CD4-positive, CD25-positive, alpha-beta regulatory T cell (primary cell): ENCODE results near the gene ERC1. TPM values are rescaled to one million over a fixed set of nuclear protein-coding genes. Genes with fewer than 3 reads are reported as not detected.

Experiments used
- ATAC-seq, 2 donors: fragments of 150-1000 bp; cut with Tn5 transposase; one replicate each; pipeline ENCODE4 v1.10.0; 2021; ENCODE audit warnings: low read depth in 2 of 2, moderate number of reproducible peaks in 2 of 2, moderate library complexity in 1 of 2
- DNase-seq, 3 donors: peaks; one replicate each; pipeline versions ENCODE4 v3.0.0 to v3.0.0-alpha.2; 2012 to 2022; ENCODE audit warnings: mixed read lengths in 1 of 3
- H3K27ac ChIP-seq: one replicate; pipeline ENCODE4 v1.7.0; 2013; ENCODE audit warnings: mild to moderate bottlenecking, low read length; ENCODE audit not compliant: insufficient read depth, poor library complexity, severe bottlenecking
- H3K27me3 ChIP-seq: one replicate; pipeline ENCODE4 v1.7.0; 2013; ENCODE audit warnings: low read length; ENCODE audit not compliant: control insufficient read depth, insufficient read depth
- H3K36me3 ChIP-seq: one replicate; pipeline ENCODE4 v1.7.0; 2013; ENCODE audit warnings: mild to moderate bottlenecking, low read length, moderate library complexity; ENCODE audit not compliant: control insufficient read depth, insufficient read depth
- H3K4me1 ChIP-seq: 2 replicates; pipeline ENCODE4 v1.7.0; 2013; ENCODE audit warnings: mild to moderate bottlenecking, low read length; ENCODE audit not compliant: insufficient read depth, control insufficient read depth, poor library complexity, severe bottlenecking
- H3K4me3 ChIP-seq: one replicate; pipeline ENCODE4 v1.7.0; 2013; ENCODE audit warnings: low read depth, mild to moderate bottlenecking, low read length, moderate library complexity
- H3K9me3 ChIP-seq, 2 experiments: 1 replicate in 1 of 2; 2 replicates in 1 of 2; pipeline ENCODE4 v1.7.0; 2013; ENCODE audit warnings: low read length in 2 of 2, mild to moderate bottlenecking in 1 of 2, moderate library complexity in 1 of 2; ENCODE audit not compliant: control insufficient read depth in 2 of 2
- H3K27ac Mint-ChIP-seq, 3 donors: one replicate each; pipeline ENCODE4 v1.8.0; 2020 to 2022; ENCODE audit warnings: mild to moderate bottlenecking in 3 of 3, mixed read lengths in 3 of 3, moderate library complexity in 2 of 3
- H3K27me3 Mint-ChIP-seq: one replicate; pipeline ENCODE4 v1.8.0; 2022; ENCODE audit warnings: mild to moderate bottlenecking, mixed read lengths
- H3K36me3 Mint-ChIP-seq: one replicate; pipeline ENCODE4 v1.8.0; 2020; ENCODE audit warnings: mixed read lengths
- H3K4me1 Mint-ChIP-seq, 4 donors: one replicate each; pipeline ENCODE4 v1.8.0; 2020 to 2022; ENCODE audit warnings: mixed read lengths in 4 of 4, mild to moderate bottlenecking in 1 of 4
- H3K4me3 Mint-ChIP-seq, 4 donors: one replicate each; pipeline ENCODE4 v1.8.0; 2020 to 2022; ENCODE audit warnings: mild to moderate bottlenecking in 4 of 4, mixed read lengths in 4 of 4, moderate library complexity in 3 of 4
- H3K9me3 Mint-ChIP-seq, 7 donors: one replicate each; pipeline ENCODE4 v1.8.0; 2020 to 2022; ENCODE audit warnings: mixed read lengths in 7 of 7, mild to moderate bottlenecking in 3 of 7, moderate library complexity in 2 of 7
- polyA plus RNA-seq, 4 donors: library from polyadenylated mRNA; unstranded; fragments of 300-500 nt; fragmentation: Illumina TruSeq; gene quantifications; one replicate each; pipeline ENCODE4 v1.2.3, GENCODE V29; 2021
- total RNA-seq: library from RNA; stranded (reverse); gene quantifications from one replicate; pipeline ENCODE4 v1.2.3, GENCODE V29; 2022

The ERC1 gene
- total and polyA plus RNA-seq, 5 donors from 2014 or later = 5.7 to 46.5 (median 7.6) TPM

DNA sequence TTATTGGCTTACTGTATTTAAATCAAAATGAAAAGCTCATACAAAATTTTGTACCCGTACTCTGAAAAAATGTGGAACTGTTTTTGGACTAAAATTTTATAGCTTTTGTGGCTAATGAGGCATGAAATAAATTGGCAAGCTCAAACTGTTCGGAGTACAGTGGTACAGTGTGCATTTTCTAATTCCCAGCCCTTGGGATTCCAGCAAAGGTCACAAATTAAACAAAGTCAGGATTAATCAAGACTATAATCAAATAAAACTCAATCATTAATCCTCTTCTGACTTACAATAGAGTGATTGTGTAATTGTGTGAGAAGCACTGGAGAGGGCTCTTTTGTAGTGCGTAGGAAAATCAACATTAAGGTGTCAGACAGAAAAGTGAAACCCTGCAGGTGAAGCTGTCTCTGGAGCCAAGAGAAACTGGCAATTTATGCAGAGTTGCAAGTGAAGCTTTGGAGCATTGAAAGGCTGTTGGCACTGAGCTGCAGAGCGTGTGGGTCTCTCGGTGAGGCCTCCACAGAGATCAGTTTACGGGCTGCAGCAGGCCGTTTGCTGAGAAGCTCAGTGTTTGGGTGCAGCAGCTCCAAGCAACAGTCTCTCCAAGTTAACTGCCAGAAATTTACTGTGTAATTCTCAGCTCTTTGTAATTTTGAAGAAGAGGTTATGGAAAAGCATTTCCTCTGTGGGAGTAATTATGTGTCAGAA, 327.5 kb downstream of the ERC1 start:
- no peak for DNase-seq
- peaks cover 14% of the 10 kb centered on the region for H3K36me3 Mint-ChIP-seq
- Histone ChIP-seq H3K27me3 (no peaks in the 10 kb centered on the region), H3K27ac (no peak overlapping the region), H3K9me3 (no peaks in the 10 kb centered on the region), H3K4me3 (no peak overlapping the region), H3K4me1 (no peaks in the 10 kb centered on the region), H3K36me3 (peaks cover 3% of the 10 kb centered on the region)
- peaks cover 0 to 2% (median 0%) of the 10 kb centered on the region in 7 donors for H3K9me3 Mint-ChIP-seq
- ATAC-seq = no peak
- no peaks in the 10 kb centered on the region for H3K27me3 Mint-ChIP-seq
- H3K27ac Mint-ChIP-seq = no peak overlapping the region
- H3K4me3 Mint-ChIP-seq = no peak overlapping the region
- H3K4me1 Mint-ChIP-seq = peaks cover 2 to 14% (median 8%) of the 10 kb centered on the region in 4 donors

DNA sequence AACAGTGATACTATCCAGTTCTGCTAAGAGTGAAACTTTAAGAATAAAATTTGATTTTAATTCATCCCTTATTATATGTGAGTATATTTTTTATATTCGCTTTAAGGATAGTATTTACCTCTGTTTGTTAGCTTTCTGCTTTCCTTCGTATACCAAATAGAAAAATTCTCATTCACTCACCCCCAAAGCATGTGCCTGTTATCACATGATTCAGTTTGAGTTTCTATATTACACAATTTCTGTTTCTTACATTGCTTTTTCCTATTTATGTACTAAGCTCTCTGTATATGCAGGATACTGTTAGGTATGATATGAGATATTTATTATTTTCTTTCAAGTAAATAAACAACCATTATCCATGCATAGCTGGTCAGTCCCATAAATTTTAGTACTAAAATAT, 328.2 kb downstream of the ERC1 start:
- no peaks in the 10 kb centered on the region for H3K27me3 ChIP-seq
- Mint-ChIP-seq H3K4me3 (no peak overlapping the region), H3K4me1 (peaks cover under 1 to 10% (median 8%) of the 10 kb centered on the region in 4 donors), H3K27me3 (no peaks in the 10 kb centered on the region), H3K27ac (no peak overlapping the region), H3K36me3 (peaks cover 11% of the 10 kb centered on the region), H3K9me3 (peaks cover 0 to 2% (median 0%) of the 10 kb centered on the region in 7 donors)
- ATAC-seq (no peak), DNase-seq (no peak)
- no peak overlapping the region for H3K4me3 ChIP-seq
- H3K27ac ChIP-seq = no peak overlapping the region
- no peaks in the 10 kb centered on the region for H3K9me3 ChIP-seq
- H3K36me3 ChIP-seq = peaks cover 2% of the 10 kb centered on the region
- H3K4me1 ChIP-seq = no peaks in the 10 kb centered on the region

DNA sequence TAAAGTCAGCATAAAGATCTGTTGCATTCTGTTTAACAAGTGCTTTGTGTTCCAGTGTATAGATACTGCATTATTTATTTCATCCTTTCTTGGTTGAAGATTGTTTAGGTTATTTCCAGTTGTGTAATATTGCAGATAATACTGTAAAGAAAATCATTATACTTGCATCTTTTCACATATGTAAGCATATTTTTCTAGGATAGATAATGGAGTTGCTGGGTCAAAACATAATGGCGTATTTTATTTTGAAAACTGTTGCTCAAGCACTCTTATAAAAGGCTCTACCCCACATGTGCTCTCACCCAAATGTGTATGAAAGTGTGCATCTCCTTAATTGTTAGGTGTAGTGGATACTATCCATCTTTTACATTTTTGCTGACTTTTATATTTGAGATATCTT, 329.0 kb downstream of the ERC1 start:
- no peaks in the 10 kb centered on the region for H3K27me3 ChIP-seq
- peaks cover 0 to 11% (median 6%) of the 10 kb centered on the region in 4 donors for H3K4me1 Mint-ChIP-seq
- peaks cover 0 to 2% (median 0%) of the 10 kb centered on the region in 7 donors for H3K9me3 Mint-ChIP-seq
- H3K36me3 ChIP-seq = no peaks in the 10 kb centered on the region
- no peak overlapping the region for H3K27ac Mint-ChIP-seq
- no peaks in the 10 kb centered on the region for H3K9me3 ChIP-seq
- no peak overlapping the region for H3K4me3 ChIP-seq
- H3K4me3 Mint-ChIP-seq = no peak overlapping the region
- peaks cover 10% of the 10 kb centered on the region for H3K36me3 Mint-ChIP-seq
- no peak for DNase-seq
- no peak for ATAC-seq
- H3K27ac ChIP-seq = no peak overlapping the region
- H3K27me3 Mint-ChIP-seq = no peaks in the 10 kb centered on the region
- no peaks in the 10 kb centered on the region for H3K4me1 ChIP-seq

DNA sequence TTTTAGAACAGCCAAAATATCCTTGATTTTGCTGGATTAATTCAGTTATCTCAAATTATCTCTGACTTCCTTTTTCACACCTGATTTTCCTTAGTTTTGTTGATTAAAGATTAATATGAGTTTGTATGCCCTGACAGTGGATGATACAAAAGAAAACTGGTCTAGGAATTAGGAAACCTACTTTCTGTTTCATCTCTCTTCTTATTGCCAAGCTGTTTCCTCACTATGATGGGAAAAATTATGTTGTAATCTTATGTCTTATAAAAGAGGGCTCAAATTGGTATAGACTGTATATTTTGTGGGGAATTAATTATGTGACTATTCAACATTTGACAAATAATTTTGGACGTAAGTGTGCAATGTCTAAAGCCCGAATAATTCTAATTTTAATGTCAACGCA, 331.8 kb downstream of the ERC1 start:
- Histone ChIP-seq H3K4me1 (no peaks in the 10 kb centered on the region), H3K27me3 (no peaks in the 10 kb centered on the region), H3K9me3 (no peaks in the 10 kb centered on the region), H3K27ac (no peak overlapping the region), H3K36me3 (no peaks in the 10 kb centered on the region), H3K4me3 (no peak overlapping the region)
- Mint-ChIP-seq H3K4me1 (peaks cover 3 to 14% (median 10%) of the 10 kb centered on the region in 4 donors), H3K36me3 (peaks cover 6% of the 10 kb centered on the region), H3K27ac (no peak overlapping the region), H3K4me3 (no peak overlapping the region), H3K27me3 (no peaks in the 10 kb centered on the region), H3K9me3 (no peaks in the 10 kb centered on the region)
- ATAC-seq (no peak), DNase-seq (no peak)

DNA sequence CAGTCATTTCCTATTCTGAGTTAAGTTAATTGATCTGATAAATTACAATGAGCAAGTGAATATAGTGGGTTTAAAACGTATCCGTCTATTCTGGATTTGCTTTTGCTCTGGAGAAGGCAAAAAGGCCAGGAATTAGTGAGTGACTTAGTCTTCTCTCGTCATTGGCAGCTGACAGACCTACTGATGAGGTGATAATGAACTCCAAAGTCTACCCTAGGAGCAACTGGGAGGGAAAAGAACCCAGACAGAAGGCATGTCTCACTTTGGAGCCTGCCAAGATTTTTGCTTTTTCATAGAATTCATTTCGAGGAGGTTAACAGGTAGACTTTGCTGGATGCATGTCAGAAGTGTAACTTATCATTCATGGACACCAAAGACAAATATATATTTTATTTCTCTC, 333.1 kb downstream of the ERC1 start:
- H3K4me3 ChIP-seq = no peak overlapping the region
- no peaks in the 10 kb centered on the region for H3K9me3 ChIP-seq
- no peaks in the 10 kb centered on the region for H3K4me1 ChIP-seq
- Mint-ChIP-seq H3K27ac (no peak overlapping the region), H3K9me3 (no peaks in the 10 kb centered on the region), H3K4me1 (peaks cover 3 to 14% (median 10%) of the 10 kb centered on the region in 4 donors), H3K36me3 (peaks cover 9% of the 10 kb centered on the region), H3K4me3 (no peak overlapping the region), H3K27me3 (no peaks in the 10 kb centered on the region)
- ATAC-seq = no peak
- no peak overlapping the region for H3K27ac ChIP-seq
- H3K36me3 ChIP-seq = no peaks in the 10 kb centered on the region
- H3K27me3 ChIP-seq = no peaks in the 10 kb centered on the region
- no peak for DNase-seq

DNA sequence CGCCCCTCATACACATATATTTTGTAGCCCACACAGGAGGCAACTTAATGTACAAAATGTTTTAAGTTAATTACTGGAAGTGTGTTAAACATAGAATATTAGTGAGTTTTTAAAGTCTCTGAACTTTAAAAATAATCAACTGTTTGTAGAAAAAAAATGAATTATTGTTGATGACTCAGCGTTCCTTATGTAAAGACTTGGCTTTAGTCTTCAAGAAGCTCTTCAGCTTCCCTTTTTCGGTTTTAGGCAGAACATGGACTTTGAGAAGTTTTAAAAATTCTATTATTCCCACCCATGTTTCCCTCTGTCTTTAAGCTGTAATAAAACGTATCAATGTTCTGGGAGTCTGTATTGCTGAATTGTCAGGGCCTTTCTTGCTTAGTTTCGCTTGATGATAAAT, 333.9 kb downstream of the ERC1 start:
- Histone ChIP-seq H3K9me3 (no peaks in the 10 kb centered on the region), H3K4me1 (no peaks in the 10 kb centered on the region), H3K27me3 (no peaks in the 10 kb centered on the region), H3K27ac (no peak overlapping the region), H3K36me3 (no peaks in the 10 kb centered on the region), H3K4me3 (no peak overlapping the region)
- DNase-seq = no peak
- Mint-ChIP-seq H3K27me3 (no peaks in the 10 kb centered on the region), H3K4me3 (no peak overlapping the region), H3K36me3 (peaks cover 9% of the 10 kb centered on the region), H3K27ac (no peak overlapping the region), H3K4me1 (peaks cover 0 to 14% (median 10%) of the 10 kb centered on the region in 4 donors), H3K9me3 (no peaks in the 10 kb centered on the region)
- ATAC-seq = no peak

DNA sequence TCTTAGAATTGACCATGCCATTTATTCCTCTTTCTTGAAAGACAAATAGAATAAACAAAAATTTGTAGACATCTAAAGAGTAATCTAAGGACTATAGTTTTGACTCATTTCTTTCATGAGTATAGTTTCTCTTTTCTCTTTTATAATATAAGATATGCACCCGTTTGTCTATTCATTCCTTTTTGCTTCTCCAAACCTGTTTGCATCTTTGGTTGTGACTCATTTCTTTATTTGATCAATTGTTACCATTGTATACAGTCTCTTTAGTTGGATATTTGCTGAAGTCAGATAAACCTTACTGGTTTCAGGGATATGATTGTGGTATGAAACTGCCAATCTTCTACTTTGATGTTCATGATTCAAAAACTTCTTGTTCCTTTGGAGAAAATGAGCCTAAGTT, 334.6 kb downstream of the ERC1 start:
- no peak overlapping the region for H3K27ac ChIP-seq
- no peak overlapping the region for H3K27ac Mint-ChIP-seq
- ATAC-seq = no peak

DNA sequence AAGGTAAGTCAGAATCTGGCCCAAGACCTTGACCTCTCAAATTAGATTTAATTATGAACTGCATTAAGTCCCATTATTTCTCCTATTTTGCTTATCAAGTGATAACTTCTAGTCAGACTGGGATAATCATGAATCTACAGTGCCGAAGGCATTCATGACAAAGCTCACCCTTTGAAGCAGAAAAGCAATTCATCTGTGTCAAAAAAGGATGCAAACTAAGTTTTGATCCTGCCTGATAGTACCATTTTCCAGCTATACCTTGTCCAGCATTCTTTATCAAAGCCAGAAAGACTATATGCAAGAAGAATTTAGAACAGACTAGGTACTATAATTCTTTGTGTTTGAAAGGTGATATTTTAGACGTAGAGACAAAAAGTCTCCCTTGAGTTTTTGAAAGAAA, 335.2 kb downstream of the ERC1 start:
- no peaks in the 10 kb centered on the region for H3K9me3 Mint-ChIP-seq
- H3K27ac ChIP-seq = no peak overlapping the region
- peaks cover 0 to 13% (median 10%) of the 10 kb centered on the region in 4 donors for H3K4me1 Mint-ChIP-seq
- no peaks in the 10 kb centered on the region for H3K9me3 ChIP-seq
- no peaks in the 10 kb centered on the region for H3K36me3 ChIP-seq
- no peaks in the 10 kb centered on the region for H3K27me3 Mint-ChIP-seq
- H3K27me3 ChIP-seq = no peaks in the 10 kb centered on the region
- no peak overlapping the region for H3K4me3 ChIP-seq
- ATAC-seq = no peak
- DNase-seq = no peak
- H3K27ac Mint-ChIP-seq = no peak overlapping the region
- no peak overlapping the region for H3K4me3 Mint-ChIP-seq
- peaks cover 9% of the 10 kb centered on the region for H3K36me3 Mint-ChIP-seq
- H3K4me1 ChIP-seq = no peaks in the 10 kb centered on the region

More for the DNA sequence above, 334.6 kb downstream of the ERC1 start:
- Histone ChIP-seq H3K27me3 (no peaks in the 10 kb centered on the region), H3K4me3 (no peak overlapping the region), H3K9me3 (no peaks in the 10 kb centered on the region), H3K4me1 (no peaks in the 10 kb centered on the region), H3K36me3 (no peaks in the 10 kb centered on the region)
- DNase-seq = peak in 1 of 3 donors; percentile 20
- H3K27me3 Mint-ChIP-seq = no peaks in the 10 kb centered on the region
- peaks cover 0 to 14% (median 10%) of the 10 kb centered on the region in 4 donors for H3K4me1 Mint-ChIP-seq
- H3K36me3 Mint-ChIP-seq = peaks cover 9% of the 10 kb centered on the region
- no peak overlapping the region for H3K4me3 Mint-ChIP-seq
- no peaks in the 10 kb centered on the region for H3K9me3 Mint-ChIP-seq
